IPS-18a (cell line): ENCODE measurements around the gene SLC1A2.

Experiments
- H3K27ac ChIP-seq: one replicate; pipeline ENCODE4 v1.5.1; 2013; ENCODE audit warnings: low read length
- H3K27me3 ChIP-seq: one replicate; pipeline ENCODE4 v1.6.1; 2013; ENCODE audit warnings: mild to moderate bottlenecking, low read length; ENCODE audit not compliant: control insufficient read depth, insufficient read depth
- H3K36me3 ChIP-seq: one replicate; pipeline ENCODE4 v1.6.1; 2013; ENCODE audit warnings: low read depth, low read length; ENCODE audit not compliant: control insufficient read depth
- H3K4me1 ChIP-seq: one replicate; pipeline ENCODE4 v1.6.1; 2013; ENCODE audit warnings: low read depth, low read length; ENCODE audit not compliant: control insufficient read depth
- H3K4me3 ChIP-seq: one replicate; pipeline ENCODE4 v1.5.1; 2013; ENCODE audit warnings: low read length
- H3K9ac ChIP-seq: one replicate; pipeline ENCODE4 v1.6.1; 2013; ENCODE audit warnings: mild to moderate bottlenecking, low read length, moderate library complexity
- H3K9me3 ChIP-seq: one replicate; pipeline ENCODE4 v1.6.1; 2013; ENCODE audit warnings: low read depth, low read length; ENCODE audit not compliant: control insufficient read depth

Gene SLC1A2

DNA sequence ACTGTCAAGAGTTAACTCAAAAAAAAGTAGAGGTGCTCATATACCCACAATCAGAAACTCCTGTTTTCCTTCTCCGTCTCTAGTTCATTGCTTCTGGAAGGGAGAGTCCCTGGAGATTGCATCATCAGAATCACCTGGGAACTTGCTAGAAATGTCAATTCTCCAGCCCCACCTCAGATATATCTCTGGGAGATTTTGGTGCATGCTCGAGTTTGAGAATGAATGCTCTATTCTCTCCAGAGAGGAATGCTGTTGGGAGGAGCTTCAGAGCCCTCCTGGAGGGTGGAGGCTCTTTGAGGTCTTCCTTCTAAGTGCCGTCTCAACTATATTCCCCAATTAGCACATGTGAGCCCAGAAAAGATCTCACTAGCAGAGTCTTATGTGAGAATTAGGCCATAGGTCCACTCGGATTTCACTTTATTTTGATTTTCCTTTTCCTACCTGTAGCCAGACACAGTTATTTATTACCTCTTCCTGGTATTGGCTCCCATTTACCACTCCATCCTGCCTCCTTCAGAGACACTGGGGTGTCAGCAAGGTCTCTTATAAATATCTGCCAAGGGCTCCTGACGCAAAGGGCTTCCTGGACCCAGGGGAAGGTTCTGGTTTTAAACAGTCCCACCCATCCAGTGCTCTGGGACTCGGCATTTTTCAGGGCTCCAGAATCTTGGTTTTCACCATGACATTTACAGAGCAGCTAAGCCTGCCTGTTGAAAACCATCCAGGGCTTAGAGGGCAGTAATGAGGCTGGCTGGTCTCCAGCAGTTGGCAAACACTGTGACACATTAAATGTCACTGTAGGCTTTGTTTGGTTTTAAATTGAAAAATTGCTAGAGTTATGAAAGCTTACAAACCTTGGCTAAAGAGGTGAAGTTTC is 144.2 kb downstream of the SLC1A2 start:
- Histone ChIP-seq H3K4me3 (no peak overlapping the region), H3K4me1 (no peaks in the 10 kb centered on the region), H3K9ac (no peak overlapping the region), H3K9me3 (no peaks in the 10 kb centered on the region), H3K36me3 (no peaks in the 10 kb centered on the region), H3K27me3 (no peaks in the 10 kb centered on the region), H3K27ac (no peak overlapping the region)

DNA sequence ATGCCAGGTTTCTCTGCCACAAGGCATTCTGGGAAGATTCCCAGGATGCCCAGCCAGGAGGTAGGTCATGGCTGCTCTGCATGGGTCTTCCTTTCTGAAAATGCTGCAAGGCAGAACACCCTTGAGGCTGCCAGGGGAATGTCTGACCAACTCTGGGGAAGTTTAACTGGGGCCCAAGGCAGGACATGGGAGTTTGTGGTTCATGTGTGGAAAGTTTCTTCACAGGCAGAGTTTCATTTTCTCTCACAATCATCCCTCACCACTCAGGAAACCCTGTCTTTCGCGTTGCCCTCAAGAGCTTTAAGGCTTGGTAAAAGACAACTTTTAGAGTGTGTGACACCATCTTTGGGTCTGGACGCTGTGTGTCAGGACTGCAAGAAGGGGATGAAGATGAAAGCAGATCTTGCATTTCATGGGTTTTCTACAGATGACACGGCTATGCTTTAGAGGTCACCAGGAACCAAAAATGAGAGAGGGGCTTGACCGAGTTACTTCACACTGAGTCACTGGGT is 146.9 kb downstream of the SLC1A2 start:
- no peak overlapping the region for H3K9ac ChIP-seq
- H3K27me3 ChIP-seq = no peaks in the 10 kb centered on the region
- H3K9me3 ChIP-seq = no peaks in the 10 kb centered on the region
- H3K4me3 ChIP-seq = no peak overlapping the region
- H3K27ac ChIP-seq = no peak overlapping the region
- no peaks in the 10 kb centered on the region for H3K36me3 ChIP-seq
- H3K4me1 ChIP-seq = no peaks in the 10 kb centered on the region

DNA sequence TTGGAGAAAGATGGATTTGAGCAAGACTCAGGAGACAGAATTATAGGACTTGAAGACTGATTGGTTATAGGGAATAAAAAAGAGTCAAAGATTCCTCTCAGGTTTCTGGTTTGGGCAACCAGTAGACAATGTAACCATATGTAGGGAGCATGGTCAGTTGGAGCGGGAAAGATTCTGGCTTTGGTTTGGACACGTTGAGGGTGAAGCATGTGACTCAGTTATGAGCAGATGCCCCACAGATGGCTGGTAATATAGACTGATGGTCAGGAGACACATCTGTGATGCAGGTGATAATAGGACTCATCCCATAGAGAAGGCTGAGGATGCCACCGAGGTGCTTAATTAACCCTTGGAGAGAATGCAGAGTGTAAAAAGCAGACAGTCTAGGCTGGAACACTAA is 148.3 kb downstream of the SLC1A2 start:
- Histone ChIP-seq H3K4me1 (no peaks in the 10 kb centered on the region), H3K27ac (no peak overlapping the region), H3K27me3 (no peaks in the 10 kb centered on the region), H3K9ac (no peak overlapping the region), H3K9me3 (no peaks in the 10 kb centered on the region), H3K4me3 (no peak overlapping the region), H3K36me3 (no peaks in the 10 kb centered on the region)

DNA sequence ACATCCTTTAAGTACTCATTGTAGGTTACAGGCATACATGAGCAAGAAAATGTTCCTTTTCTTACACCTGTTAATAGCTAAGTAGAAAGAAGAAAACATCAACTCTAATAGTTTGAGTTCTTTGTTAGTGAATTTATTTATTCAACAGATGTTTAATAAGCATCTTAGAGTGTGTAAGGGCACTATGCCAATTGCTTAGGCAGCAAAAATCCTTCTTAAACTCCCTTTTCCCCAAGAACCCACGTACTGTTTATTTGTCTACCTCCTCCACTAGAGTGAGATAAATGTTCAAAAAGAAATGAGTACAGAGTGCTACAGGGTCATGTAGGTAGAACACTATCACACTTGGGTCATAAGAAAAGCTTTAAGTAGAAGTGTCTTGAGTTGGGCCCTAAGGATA is 149.0 kb downstream of the SLC1A2 start:
- Histone ChIP-seq H3K9me3 (no peaks in the 10 kb centered on the region), H3K36me3 (no peaks in the 10 kb centered on the region), H3K4me1 (no peaks in the 10 kb centered on the region), H3K27ac (no peak overlapping the region), H3K4me3 (no peak overlapping the region), H3K9ac (no peak overlapping the region), H3K27me3 (no peaks in the 10 kb centered on the region)

DNA sequence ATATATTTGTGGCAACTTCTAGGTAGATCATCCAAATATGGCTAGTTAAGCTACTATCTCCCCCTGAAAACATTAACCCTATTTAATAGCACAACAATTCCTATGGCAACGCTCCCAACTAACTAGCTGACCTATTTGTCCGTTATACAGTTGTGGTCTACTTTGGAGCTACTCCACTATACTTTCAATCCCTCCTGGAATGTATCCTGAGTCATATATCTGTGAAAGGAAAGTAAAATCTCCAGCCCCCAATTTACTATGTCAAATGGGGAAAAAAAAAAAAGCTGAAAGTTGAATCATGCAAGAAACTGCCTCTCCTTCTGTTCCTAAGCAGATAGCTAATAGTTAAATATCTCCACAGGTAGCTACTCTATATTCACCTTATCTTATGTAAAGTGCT is 151.9 kb downstream of the SLC1A2 start:
- Histone ChIP-seq H3K4me1 (no peaks in the 10 kb centered on the region), H3K27ac (no peak overlapping the region), H3K36me3 (no peaks in the 10 kb centered on the region), H3K9ac (no peak overlapping the region), H3K27me3 (no peaks in the 10 kb centered on the region), H3K4me3 (no peak overlapping the region), H3K9me3 (no peaks in the 10 kb centered on the region)

DNA sequence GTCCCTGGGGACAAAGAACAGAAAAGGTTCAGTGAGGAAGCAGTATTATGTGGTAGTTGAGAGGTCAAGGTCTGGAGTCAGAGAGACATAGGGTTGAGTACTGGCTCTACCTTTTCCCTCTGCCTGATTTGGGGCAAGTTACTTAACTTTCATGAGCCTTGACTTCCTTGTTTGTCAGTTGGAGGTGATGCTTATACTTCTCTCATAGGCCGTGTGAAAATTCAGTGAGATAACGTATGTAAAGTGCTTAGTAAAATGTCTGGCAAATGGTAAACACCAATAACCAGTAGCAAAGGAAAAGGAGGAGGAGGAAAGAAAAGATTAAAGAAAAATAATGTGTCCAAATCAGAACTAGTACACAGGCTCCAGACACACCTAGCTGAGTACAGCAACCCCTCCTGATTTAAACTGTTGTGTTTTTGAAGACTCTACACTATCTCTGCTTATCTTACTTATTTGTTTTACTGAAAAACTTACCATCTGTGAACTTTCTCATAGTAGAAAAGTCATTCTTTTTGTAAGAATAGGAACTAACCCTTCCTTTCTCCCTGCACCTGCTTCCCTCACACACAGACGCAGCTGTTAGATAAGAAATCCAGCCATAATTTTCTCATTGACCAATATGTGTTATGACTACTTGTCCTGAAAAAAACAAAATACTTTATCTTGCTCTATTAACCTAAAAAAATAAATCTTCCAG is 153.5 kb downstream of the SLC1A2 start:
- no peak overlapping the region for H3K27ac ChIP-seq
- no peak overlapping the region for H3K4me3 ChIP-seq
- H3K9me3 ChIP-seq = no peaks in the 10 kb centered on the region
- no peaks in the 10 kb centered on the region for H3K4me1 ChIP-seq
- H3K36me3 ChIP-seq = no peaks in the 10 kb centered on the region
- H3K9ac ChIP-seq = no peak overlapping the region
- no peaks in the 10 kb centered on the region for H3K27me3 ChIP-seq

DNA sequence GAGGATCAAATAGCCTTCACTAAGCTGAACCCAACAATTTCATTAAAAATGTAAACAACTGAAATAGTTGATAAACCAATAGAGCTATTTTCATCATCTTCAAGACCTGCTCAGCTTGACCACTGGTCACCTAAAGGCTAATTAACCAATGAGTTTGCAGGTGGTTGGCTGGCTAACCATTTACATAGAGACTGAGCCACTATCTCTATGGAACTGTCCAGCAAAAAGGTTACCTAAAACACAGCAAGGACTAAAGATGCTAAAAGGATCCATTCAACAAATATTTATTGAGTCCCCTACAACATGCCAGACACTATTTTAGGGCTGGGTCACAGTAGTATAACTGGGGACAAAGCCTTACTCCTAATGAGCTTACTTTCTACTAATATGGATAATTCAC is 156.6 kb downstream of the SLC1A2 start:
- Histone ChIP-seq H3K4me3 (no peak overlapping the region), H3K4me1 (no peaks in the 10 kb centered on the region), H3K27me3 (no peaks in the 10 kb centered on the region), H3K27ac (no peak overlapping the region), H3K9ac (no peak overlapping the region), H3K9me3 (no peaks in the 10 kb centered on the region), H3K36me3 (no peaks in the 10 kb centered on the region)

DNA sequence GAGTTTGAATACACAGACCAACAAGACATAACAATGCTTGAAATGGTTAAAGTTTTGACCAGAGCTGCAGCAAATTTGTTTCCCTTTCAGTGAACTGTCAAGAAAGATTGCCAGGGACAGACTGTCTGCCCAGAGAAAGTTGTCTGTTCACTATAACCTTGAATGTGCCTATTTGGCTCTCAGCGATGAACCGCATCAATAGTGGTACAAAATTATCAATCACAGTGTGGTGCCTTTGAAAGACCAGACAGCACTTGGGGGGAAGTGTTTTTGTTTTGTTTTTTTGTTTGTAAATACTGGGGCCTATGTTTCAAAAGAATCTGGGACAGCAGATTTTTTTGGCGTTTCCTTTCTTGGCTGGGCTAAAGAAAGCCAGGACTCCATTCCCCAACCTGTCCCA is 157.3 kb downstream of the SLC1A2 start:
- no peaks in the 10 kb centered on the region for H3K36me3 ChIP-seq
- H3K27ac ChIP-seq = no peak overlapping the region
- H3K4me1 ChIP-seq = no peaks in the 10 kb centered on the region
- no peaks in the 10 kb centered on the region for H3K9me3 ChIP-seq
- H3K9ac ChIP-seq = no peak overlapping the region
- no peak overlapping the region for H3K4me3 ChIP-seq
- no peaks in the 10 kb centered on the region for H3K27me3 ChIP-seq

DNA sequence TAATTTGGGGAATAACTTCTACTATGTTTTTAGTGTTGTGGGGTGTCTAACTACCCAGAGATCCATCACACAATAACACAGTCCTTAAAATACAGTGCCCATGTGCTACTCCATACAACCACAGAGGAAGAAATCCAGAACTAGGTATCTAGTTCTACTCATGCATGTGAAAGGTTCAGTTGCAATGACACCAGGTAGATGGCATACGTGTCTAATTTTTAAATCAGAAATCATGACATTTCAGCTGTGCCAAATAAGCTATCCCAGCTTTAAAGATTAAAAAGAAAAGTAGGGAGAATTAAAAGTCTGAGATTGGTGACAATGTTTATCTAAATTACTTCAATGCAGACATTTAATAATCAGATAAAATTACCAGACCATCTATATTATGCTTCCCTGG is 158.2 kb downstream of the SLC1A2 start:
- no peak overlapping the region for H3K27ac ChIP-seq
- H3K4me1 ChIP-seq = no peaks in the 10 kb centered on the region
- no peak overlapping the region for H3K9ac ChIP-seq
- no peaks in the 10 kb centered on the region for H3K27me3 ChIP-seq
- no peak overlapping the region for H3K4me3 ChIP-seq
- H3K9me3 ChIP-seq = no peaks in the 10 kb centered on the region
- no peaks in the 10 kb centered on the region for H3K36me3 ChIP-seq

DNA sequence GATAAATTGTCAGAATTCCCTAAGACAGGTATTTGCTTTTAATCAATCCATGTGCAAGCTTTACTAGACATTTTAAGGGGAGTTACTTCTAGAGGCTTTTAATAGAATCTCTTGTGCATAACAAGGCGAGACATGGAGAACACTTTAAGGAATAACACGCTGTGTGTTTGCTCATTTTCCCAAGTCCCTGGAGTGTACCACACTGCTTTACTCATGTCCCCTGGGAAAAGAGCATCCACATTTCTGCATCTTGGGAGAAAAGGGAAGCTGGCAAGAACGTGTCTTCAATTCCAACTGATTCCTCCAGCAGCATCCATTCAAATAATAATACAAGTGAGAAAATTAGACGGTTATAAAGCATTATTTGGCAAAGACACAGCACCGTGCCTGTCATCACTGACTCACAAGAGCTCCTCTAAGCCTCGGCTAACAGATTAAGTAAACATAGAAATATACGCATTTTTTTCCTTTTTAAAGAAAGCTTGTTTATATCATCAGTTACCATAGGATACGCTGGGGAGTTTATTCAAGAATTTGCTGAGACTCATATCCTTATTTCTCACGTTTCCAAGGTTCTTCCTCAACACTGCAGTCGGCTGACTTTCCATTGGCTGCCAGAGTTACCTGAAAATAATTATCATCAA is 158.9 kb downstream of the SLC1A2 start:
- H3K27ac ChIP-seq = no peak overlapping the region
- H3K9ac ChIP-seq = no peak overlapping the region
- H3K36me3 ChIP-seq = no peaks in the 10 kb centered on the region
- no peak overlapping the region for H3K4me3 ChIP-seq
- no peaks in the 10 kb centered on the region for H3K27me3 ChIP-seq
- no peaks in the 10 kb centered on the region for H3K9me3 ChIP-seq
- no peaks in the 10 kb centered on the region for H3K4me1 ChIP-seq

DNA sequence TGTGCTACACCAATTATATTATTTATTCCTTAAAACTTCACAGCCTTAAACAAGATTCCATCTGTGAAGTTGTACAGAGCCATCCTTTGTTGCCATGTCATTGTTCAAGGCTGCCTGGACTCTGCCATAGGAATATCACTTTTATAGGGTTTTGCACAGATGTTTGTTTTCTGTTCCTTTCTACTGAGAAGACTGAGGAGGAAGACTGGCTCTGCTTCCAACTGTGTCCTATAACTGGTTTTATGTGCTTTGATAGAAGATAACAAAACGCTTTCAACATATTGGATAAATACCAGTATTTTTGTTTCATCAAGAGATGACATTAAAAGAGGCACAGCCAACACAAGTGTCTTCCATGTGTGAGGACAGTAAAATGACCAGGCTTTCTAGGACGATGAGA is 159.8 kb downstream of the SLC1A2 start:
- Histone ChIP-seq H3K27me3 (no peaks in the 10 kb centered on the region), H3K27ac (no peak overlapping the region), H3K9ac (no peak overlapping the region), H3K4me3 (no peak overlapping the region), H3K4me1 (no peaks in the 10 kb centered on the region), H3K36me3 (no peaks in the 10 kb centered on the region), H3K9me3 (no peaks in the 10 kb centered on the region)
